Activated CD4-positive, alpha-beta T cell treated with anti-CD3 and anti-CD28 coated beads for 4 hours (primary cell): ENCODE data around the gene NDUFV2.
"Not testable (repeated sequence)": the region's sequence is repeated elsewhere in the genome, so short reads cannot be mapped to it uniquely, and the experiment has no call there.

Experiments
- DNase-seq, 2 donors: peaks; one replicate each; pipeline ENCODE4 v3.0.0-alpha.2; 2020

The NDUFV2 gene

DNA sequence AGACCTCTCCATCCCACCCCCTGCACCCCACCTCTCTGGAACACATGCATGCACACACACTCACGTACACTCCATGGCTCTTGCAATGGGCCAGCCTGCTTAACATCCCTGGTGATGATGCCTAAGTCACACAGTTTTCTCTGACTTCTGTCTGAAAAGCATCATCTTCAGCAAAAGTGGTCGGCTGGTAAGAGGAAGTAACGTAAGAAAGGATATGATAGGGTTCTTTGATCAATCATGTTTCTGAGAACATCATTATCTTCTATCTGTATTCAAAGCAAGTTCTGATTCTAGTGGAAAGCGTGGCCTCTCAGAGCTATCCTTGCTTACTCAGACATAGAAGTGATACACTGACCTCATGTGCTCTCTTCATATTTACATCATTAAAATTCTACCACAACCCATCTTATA, 11.4 kb upstream of the NDUFV2 start:
- DNase-seq, result peak; percentile 47 to 48

DNA sequence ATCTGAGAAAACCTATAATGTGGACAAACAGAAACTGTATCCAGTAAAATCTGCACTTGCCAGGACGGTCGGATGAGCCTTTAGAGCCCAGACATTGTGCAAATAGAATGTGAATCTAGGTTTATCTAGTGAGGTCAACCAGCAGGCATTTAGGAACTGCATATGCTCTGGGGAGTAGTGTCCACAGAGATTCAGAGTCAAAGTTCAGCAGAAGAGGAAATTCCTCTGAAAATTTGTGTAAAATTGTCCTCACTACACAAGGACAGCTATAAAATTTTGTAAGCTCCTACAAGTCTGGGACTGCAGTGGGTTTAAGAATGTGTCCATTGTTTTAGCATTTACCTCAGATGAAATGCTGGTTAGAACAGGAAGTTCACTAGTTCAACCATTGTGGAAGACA, 9.8 kb upstream of the NDUFV2 start:
- DNase-seq, result no peak

DNA sequence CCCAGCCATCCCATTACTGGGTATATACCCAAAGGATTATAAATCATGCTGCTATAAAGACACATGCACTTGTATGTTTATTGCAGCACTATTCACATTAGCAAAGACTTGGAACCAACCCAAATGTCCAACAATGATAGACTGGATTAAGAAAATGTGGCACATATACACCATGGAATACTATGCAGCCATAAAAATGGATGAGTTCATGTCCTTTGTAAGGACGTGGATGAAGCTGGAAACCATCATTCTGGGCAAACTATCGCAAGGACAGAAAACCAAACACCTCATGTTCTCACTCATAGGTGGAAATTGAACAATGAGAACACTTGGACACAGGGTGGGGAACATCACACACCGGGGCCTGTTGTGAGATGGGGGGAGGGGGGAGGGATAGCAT, 9.4 kb upstream of the NDUFV2 start:
- DNase-seq, result not testable (repeated sequence)

DNA sequence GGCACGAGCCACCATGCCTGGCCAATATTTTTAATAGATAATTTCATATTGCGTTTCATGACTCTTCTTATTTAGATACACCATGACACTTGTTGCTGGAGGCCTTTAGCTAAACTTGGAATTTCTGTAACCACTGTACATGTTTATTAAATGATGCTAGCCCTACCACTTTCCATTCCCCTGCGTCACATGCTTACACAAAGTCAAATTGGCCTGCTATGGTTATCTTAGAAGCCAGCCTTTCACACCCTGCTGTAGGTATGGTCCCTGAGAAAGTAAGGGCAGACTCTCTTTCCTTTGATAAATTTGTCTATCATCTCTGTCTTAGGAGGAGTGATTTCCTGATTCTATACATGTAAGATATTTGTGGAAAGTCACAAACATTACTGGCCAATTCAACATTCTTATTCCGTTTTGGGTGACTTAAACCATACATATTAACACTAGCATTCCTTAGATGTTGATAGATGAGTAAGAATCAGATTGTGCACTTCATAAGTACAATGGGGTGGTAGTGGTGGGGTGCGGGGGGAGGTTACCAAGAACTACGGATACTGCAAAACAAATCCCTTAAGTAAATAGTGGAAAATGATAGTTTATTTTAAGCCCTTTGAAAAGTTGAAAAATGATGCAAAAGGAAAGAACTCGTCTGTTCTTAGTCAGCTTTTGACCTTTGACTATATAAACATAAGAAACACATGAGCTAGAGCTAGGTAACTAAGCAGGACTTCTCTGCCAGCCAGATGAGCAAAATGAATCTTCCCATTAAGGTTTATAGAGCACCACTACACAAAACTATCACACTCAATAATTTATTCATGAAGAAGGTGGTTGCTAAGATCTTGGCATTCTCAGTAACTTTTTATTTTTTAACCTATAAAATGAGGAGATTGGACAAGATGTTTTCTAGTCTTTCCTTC, 7.9 kb upstream of the NDUFV2 start:
- peak; percentile 64 to 67 for DNase-seq

DNA sequence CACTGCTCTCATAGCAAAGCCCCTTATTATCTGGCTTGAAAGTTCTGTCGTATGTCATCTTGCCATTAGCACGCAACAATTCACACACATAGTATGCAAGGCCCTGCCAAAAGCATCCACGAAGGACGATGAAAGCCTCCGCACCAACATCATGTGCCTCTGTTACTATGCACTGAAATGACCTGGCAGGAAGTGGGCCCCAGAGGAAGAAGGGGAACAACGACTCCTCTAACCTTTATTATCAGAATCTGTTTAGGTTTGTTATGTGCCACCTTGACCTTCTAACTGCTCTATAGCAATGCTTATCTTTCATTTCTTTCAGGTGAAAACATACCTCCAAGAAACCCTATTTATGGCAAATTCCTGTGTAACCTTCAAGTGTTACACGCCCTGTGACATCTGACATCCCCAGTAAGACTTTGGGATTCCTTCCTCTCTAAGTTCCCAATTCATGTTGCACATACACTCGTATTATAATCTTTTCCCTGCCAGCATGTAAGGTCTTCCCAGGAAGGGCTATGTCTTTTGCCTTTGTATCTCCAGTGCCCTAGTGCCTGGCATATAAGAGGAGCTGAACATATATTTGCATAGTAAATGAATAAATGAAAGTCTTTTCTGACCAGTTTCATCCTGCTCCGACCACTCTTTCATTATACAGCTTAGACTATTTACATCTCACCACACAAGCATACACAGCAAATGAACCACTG, 7.0 kb upstream of the NDUFV2 start:
- DNase-seq, result peak; percentile 42 to 50

DNA sequence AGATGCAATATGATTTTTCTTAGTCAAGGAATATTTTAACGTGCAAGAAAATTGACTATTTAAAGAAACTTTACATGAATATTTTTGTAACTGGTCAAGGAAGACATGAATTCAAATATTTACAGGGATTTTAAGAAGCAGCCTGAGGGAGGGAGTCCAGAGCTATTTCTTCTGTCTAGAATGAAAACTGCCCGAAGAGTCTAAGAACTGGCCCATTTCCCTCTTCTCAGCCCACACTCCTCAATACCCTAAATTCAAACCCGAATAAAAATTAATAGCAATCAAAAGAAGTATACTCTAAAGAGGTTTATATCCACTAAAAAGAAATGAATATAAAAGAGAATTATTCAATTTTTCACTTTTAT, 6.5 kb upstream of the NDUFV2 start:
- DNase-seq, result no peak

DNA sequence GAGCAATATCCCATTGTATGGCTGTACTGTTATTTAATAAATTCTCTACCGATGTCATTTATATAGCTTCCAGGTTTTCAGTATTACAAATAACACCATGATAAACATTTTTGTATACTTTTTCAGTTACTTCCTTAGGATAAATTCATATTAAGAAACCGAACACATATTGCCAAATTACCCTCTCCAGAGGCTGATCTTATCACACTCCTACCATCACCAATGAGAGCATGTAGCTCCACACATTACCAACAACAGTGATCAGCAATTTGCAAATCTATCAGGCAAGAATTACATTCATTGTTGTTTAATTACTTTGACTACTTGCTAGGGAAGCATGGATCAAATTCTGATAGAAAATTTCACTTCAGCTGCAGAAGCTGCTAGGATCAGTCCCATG, 5.8 kb upstream of the NDUFV2 start:
- DNase-seq, result no peak

DNA sequence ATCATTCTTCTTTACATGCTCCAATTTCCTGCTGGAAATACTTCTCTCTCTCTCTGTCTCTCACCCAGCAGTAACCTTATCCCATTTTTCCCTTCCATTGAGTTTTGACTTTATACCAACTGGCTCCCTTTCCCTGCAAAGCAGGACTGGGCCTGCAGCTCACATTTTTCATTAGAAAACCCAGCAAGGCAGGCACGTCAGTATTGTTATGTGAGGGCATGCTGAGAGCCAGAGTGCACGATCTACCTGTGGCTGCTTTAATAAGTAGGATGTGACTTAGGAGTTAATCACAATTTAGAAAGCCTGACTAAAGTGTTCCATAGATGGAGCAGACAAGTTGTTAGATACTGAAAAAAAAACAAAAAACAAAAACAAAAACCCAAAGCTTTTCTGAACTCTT, 5.2 kb upstream of the NDUFV2 start:
- no peak for DNase-seq

DNA sequence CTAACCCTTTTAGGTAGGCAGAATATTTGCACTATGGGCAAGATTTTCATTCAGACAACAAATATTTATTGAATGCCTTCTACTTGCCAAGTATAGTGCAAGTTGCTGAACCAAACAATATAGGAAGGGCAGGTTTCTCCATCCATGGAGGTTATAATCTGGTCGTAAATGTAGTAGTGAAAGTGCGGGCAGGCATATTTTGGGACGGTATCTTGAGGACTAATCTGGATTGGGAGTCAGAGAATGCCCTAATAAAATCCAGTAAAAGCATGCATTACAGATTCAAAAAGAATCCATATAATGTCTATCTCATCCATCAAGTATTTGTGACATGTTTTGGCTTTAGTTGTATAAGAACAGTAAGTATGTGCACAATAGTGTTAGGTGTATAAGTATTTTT, 1.7 kb upstream of the NDUFV2 start:
- no peak for DNase-seq

DNA sequence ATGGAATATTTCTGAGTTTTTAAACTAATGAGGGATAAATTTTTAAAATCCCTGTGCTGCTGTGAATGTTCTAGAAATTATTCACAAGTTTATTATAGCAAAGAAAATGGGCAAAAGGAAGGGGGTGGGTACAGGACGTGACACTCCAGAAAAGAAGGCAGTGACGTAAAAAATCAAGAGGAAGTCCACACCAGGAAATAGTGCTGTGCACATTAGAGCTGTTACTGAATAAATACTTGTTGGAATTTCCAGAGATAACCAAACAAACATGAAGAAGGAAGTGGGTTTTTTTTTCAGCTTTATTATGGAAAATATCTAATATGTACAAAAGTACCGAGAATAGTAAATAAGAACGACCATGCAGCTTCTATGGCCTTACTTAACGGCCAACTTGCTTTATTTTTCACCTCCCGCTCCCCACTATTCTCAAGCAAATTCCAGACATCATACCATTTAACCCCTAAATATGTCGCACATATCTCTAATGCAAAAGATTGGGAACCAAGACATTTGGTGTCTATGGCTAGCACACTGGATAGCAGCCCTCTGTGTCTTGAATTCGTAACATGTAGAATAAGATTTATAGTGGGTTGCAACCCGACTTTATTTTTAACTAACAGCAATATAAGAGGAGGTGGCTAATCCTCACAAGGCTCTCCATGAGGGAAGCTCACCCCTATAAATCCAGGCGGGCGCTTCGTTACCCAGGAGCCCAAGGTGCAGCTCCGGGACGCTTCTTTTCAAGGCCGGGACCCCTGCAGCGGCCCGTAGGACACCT, 580 bp upstream of the NDUFV2 start:
- no peak for DNase-seq

DNA sequence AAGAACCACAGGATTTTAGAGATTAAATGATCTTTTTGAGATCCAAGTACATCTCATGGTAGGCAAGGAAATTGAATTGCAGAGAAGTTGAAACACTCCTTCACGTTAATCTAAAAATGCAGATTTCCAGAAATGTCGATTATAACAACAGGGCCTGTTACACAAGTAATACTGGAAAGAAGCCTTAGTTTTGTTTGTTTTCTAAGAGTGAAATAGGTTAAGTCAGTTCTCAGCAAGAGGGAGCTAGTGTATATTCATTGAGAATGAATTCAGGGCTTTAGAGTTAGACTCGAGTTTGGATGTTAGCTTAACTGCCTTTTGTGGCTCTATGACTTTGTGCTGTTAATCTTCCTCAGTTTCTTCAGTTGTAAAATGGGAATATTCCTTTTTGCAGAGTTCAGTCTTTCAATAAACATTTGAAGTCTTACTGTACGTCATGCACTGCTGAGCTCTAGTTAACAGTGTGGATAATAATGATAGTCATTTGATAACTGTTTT, 926 bp downstream of the NDUFV2 start:
- no peak for DNase-seq

DNA sequence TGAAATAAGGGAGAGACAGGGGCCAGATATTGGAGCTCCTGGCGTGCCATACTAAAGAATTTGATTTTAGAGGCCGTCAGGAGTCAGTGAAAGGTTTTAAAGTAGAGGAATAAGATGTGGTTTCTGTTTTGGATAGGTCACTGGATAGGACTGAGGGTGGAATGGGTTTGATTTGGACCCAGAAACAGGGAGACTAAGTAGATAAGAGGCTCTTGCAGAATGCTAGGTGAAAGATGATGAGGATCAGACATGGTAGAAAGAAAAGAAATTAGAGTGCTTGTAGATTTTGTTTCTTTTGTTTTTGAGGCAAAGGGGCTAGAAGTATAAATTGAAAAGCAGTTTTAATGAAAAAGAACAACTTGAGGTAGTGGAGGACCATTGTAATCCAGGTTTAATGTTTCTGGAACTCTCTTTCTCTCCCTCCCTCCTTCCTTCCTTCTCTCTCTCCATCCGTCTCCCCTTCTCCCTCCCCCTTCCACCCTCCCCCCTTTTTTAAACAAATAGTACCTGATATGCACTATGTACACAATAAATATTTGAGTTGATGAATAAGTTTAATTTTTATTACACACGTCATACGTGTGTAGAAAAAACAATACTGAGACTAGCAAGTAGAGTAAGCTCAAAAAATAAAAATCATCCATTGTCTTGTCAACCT, 1.9 kb downstream of the NDUFV2 start:
- DNase-seq, result no peak

DNA sequence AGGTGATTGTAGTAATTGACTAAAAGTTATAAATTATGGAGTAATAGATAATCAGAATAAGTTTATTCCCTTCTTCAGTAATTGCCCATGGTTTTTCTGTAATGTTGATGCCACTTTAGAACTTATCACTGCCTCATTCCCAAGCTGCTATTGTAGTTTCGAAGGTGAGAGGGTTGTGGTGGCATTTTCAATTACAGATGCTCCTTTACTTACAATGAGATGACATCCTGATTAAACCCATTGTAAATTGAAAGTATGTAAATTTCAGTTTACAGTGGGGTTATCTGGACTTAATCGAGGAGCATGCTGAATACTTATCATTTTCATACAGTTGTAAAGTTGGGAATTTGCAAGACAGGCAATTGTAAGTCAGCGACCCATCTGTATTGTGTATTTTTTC, 2.9 kb downstream of the NDUFV2 start:
- no peak for DNase-seq

DNA sequence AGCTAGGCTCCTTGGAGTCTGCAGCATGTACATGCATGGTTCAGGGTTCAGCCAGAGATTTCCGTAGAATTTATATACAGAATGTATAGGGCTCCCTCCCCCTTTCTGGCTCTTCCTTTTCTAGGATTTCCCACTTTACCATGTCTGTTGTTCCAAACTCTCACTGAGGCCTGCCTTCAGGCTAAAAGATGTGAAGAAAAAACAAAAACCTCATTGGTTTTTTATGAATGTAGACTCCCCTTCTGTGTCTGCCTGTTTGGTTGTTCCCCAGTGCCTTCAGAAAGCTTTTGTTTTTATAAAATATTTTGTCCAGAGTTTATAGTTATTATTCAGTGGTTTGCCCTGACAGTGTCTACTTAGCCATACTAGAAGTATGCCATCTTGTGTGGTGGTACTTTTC, 3.6 kb downstream of the NDUFV2 start:
- DNase-seq, result no peak

DNA sequence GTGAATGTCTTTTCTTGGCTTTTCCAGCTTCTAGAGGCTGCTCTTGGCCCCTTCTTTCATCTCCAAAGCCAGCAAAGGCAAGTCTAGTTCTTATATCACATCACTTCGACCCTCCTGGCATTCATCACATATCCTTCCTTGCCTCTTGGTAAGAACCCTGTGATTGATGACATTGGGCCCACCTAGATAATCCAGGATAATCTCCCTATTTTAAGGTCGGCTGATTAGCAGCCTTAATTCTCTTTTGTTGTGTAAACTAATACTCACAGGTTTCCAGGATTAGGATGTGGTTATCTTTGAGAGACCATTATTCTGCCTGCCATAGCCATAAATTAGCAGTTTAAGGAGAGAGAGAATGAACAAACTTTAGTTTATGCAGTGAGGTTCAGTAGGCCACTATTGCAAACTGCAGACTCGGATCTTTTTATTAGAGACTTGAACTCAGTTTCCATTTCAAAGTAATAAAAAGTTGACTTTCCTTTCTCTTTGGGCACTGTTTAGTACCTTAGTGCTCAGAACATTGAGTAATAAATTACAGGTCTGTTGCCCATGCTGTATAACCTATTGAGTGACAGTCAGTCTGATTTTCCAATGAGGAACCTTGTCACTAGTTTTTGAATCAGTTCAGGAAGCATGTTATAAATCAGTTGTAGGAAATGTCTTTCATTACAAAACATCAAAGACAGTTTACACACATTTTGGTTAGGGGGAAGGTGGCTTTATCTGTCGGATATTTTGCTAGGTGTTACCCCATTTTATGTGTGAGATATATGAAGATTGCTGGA, 4.5 kb downstream of the NDUFV2 start:
- no peak for DNase-seq

DNA sequence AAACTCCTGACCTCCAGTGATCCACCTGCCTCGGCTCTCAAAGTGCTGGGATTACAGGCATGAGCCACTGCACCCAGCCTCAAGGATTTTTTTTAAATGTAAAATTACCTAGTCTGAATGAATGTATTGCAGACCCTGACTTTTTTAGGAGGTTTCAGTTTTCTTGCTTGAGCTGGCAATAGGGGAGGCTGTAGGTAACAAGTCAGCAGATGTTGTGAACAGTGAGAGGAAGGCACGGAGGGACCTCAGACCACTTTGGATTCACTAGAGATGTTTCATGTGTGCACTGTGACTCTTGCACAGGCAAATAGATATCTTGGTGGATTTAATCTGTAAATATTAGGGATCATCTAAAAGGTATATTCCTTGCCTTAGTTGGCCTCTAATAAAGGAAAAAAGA, 6.4 kb downstream of the NDUFV2 start:
- no peak for DNase-seq

DNA sequence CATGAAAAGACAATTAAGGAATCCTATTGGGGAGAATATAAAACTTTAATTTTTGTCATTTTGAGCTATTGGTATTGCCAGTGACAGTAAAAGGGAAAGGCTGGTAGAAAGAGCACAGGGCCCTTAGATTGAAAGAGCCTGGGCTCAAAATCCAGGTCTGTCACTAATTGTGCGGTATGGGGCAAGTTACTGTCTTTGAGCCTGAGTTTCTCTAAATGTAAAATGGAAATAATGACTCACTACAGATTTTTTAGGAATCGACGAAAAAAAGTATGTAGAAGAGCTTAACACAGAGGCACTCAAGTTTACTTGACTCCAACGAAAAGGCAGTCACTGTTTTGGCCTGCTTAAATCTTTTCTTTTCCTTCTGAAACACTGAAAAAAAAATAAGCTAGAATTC, 7.0 kb downstream of the NDUFV2 start:
- no peak for DNase-seq

DNA sequence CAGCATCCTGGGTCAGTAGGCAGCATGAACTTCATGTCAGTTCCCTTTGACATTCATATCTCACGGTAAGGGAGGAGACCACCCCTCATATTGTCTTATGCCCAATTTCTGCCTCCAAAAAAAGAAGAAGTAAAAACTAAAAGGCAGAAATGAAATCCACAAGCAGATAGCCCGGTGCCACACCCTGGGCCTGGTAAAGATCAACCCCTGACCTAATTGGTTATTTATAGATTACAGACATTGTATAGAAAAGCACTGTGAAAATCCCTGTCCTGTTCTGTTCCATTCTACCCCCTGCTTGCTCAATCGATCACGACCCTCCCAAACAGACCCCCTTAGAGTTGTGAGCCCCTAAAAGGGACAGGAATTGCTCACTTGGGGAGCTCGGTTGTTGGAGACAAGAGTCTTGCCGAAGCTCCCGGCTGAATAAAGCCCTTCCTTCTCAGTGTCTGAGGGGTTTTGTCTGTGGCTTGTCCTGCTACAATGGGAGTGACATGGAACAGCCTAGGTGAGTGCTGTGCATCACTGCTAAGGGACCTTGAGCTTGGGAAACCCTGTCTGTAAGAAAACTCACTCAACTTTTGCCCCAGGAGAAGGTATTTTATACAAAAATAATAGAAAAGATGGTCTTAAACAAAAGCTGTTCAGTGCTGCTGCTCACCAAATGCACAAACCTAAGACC, 11.1 kb downstream of the NDUFV2 start:
- DNase-seq, result no peak

DNA sequence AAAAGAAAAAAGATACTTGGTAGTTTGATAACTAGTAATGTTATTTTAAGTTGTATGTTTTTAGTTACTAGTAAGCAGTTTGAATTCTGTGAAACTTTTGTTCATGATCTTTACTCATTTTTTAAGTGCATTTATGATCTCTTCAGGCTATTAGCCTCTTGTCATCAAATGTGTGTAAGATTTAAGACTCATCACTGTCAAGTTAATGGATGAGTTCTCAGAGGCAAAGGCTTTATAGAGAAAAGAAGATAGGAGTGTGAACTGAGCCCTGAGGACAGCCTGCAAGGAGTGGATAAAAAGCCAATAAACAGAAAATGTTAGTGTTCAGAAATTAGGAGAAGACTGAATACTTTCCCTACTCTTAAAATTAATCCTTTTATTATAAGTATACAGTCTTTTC, 13.5 kb downstream of the NDUFV2 start:
- DNase-seq, result no peak

DNA sequence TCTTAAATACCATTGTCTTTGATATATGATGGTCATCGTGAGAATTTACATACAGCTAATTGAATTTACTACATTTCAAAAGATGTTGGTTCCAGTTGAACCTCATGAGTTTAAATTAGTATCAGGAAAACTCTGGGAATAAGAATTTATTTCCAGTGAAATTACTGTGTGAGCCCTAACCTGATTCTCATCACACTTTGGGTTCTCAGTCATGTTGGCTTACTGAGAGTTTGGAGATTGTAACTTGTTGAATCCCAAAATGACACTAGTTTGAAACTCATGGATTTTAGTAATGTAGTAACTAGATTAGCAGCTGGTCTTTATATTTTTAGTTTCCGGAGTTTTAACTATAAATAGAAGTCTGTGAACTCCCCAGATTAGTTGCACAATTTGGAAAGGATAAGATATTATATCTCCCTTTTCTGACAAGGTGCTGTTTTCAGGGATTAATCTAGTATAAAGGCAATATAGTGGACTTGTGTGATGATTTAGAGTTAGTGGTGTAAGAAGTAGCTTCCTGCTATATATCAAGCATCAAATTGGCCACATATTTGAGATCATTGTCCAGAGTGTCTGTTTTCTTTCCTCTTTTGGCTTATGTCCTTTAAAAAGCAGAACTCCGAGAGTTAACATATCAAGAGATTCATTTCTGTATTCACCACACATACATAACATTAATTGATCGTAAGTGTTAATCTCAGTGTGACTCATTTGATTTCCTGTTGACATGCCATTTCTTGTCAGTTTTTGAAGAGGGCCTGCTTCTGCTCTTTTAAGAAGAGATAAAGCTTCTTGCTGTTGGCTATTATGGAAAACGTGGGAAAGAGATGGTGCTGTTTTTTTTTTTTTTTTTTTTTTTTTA, 15.7 kb downstream of the NDUFV2 start:
- no peak for DNase-seq
